HUDEP-2 (cell line): ENCODE measurements around the gene TICAM1.
"Not testable (repeated sequence)": the region's sequence is repeated elsewhere in the genome, so short reads cannot be mapped to it uniquely, and the experiment has no call there.

Source experiments
- DNase-seq, 76 experiments: peaks; one replicate each; lab custom pipeline; 2025; ENCODE audit not compliant: unreplicated experiment in 76 of 76; lab: John Stamatoyannopoulos, UW

Gene TICAM1

DNA sequence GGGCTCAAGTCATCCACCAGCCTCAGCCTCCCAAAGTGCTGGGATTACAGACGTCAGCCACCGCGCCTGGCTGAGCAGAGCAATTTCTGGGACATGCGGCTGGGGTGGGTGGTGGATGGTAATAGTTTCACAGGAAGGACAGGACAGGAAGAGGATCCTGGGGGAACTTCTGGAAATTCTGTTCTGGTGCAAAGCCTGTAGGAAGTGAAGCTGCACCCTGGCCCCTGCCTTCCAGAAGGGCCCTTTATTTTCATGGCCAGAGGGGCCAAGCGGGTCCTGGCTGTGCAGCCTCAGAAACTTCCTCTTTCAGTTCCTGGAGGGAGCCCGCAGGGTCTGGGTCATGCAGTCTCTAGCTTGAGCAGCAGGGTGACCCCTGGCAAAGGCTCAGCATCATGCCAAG, 24.3 kb downstream of the TICAM1 start:
- no peak for DNase-seq

DNA sequence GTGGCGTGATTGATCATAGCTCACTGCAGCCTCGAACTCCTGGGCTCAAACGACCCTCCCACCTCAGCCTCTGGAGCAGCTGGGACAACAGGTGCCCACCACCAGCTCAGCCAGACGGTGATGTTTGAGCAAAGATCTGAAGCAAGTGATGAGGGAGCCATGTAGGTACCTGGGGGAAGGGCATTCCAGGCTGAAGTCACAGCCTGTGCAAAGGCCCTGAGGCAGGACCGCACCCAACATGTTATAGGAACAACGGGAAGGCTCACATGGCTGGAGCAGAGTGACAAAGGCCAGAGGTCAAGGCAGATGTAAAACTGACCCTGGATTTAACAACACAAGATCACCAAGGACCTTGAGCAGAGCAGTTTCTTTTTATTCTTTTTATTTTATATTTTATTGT, 25.1 kb downstream of the TICAM1 start:
- no peak for DNase-seq

DNA sequence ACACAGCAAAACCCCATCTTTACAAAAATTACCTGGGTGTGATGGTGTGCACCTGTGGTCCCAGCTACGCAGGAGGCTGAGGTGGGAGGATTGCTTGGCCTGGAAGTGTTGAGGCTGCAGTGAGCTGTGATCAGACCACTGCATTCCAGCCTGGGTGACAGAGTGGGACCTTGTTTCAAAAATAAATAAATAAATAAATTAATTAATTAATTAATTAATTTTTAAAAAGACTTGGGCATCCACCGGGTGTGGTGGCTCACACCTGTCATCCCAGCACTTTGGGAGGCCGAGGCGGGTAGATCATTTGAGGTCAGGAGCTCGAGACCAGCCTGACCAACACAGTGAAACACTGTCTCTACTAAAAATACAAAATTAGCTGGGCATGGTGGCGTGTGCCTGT, 26.4 kb downstream of the TICAM1 start:
- DNase-seq: not testable (repeated sequence)

DNA sequence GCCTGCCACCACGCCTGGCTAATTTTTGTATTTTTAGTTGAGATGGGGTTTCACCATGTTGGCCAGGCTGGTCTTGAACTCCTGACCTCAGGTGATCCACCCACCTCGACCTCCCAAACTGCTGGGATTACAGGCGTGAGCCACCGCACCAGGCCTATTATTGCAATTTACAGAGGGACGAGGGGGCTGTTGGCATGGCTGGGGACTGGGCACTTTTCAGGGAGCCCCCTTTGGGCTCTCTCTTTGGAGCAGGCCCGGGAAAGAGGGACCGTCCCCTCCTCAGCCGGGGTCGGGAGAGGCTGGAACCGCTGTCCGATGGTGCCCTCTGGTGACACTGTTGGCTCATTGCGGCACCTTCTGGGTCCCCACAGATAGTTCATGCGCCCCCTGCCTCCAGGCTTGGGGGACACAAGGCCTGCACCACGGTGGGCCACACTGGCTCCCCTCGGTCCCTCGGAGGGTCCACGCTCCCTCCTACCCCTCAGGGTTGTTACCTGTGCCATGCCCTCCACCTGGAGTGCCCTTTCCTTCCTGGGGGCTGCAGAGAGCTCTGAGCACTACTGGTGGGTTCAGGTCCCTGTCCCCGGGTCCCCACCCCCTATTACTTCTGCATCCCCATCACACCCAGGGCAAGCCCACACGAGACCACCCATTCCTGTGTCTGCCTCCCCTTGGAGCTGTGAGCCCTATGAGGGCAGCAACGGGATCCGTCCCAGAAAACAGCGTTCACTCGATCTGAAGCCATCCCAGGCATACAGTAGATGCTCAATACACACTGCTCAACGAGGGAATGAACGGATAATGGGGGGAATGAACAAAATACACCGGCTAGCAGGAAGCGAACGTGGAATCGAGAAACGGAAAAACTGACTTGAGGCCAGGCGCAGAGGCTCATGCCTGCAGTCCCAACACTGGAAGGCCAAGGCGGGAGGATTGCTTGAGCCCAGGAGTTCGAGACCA, 27.5 kb downstream of the TICAM1 start:
- DNase-seq: peak in 50 of 76 experiments; percentile 9 to 65 (median 40)

- DNase-seq: no peak
These were observed 28.8 kb downstream of the TICAM1 start for GRCh38 chr19:4802711-4803110.

- no peak for DNase-seq
These were observed 30.4 kb downstream of the TICAM1 start for GRCh38 chr19:4801085-4801619.

DNA sequence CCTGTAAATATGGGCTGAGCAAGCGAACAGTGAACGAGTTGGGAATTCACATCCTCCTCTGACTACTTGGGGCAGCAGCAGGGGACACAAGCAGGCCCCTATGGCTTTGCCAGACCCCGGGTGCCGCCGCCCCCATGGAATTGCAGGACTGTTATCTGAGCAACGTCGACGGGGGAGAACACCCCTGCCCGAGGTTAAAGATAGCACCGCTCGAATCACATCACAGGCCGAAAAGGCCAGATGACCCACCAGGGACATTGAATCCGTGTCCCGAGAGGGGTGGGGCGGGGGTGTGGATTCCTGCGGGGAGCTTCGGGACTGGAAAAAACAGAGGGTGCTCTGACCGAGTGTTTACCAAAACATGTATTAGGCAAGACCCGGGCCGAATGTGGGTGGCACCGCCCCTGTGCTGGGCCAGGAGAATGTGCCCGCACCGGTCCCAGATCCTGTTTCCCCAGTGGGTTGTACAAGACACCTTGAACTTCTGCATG, 30.9 kb downstream of the TICAM1 start:
- DNase-seq: no peak

- no peak for DNase-seq
These were observed 36.1 kb downstream of the TICAM1 start for GRCh38 chr19:4795400-4795799.

DNA sequence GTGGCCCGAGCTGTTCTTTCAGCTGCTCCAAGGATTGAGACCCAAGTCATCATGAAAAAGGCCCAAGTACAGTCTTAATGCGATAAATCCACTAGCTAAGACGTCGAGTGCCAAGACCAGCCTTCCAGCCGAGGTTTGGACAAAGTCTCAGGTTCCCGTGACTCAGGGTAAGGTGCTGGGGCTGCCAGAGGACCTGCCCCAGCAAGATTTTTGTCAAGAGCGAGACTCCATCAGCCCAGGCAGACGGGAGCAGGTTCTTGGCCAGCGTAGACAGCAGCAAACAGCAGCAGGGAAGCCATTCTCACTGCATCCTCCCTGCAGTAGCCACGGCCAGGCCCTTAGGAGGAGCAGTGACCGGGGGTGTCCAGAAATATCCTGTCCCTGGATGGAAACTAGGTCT, 36.5 kb downstream of the TICAM1 start:
- no peak for DNase-seq

DNA sequence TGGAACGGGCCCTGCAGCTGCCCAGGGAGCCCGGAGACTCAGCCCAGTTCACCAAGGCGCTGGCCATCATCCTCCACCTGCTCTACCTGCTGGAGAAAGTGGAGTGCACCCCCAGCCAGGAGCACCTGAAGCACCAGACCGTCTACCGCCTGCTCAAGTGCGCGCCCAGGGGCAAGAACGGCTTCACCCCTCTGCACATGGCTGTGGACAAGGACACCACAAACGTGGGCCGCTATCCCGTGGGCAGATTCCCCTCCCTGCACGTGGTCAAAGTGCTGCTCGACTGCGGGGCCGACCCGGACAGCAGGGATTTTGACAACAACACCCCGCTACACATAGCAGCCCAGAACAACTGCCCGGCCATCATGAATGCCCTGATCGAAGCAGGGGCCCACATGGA, 38.2 kb downstream of the TICAM1 start:
- DNase-seq: not testable (repeated sequence)

GRCh38 chr19:4792866-4793195, 38.7 kb downstream of the TICAM1 start:
- not testable (repeated sequence) for DNase-seq

- peak in 7 of 76 experiments; percentile 11 to 42 (median 29) for DNase-seq
These were observed 39.3 kb downstream of the TICAM1 start for GRCh38 chr19:4792019-4792865.

GRCh38 chr19:4791183-4792018, 40.1 kb downstream of the TICAM1 start, which contains the start of gene FEM1A:
Gene FEM1A, plus strand, starts transcription at chr19:4791734. Its CDS starts 121 bp downstream, at chr19:4791855.
- peak; percentile 85 to 100 (median 100) for DNase-seq

- DNase-seq: not testable (repeated sequence)
These were observed 45.0 kb downstream of the TICAM1 start for GRCh38 chr19:4786412-4787016.

GRCh38 chr19:4781801-4782200, 49.7 kb downstream of the TICAM1 start:
- no peak for DNase-seq

GRCh38 chr19:4780860-4781259, 50.7 kb downstream of the TICAM1 start:
- no peak for DNase-seq

GRCh38 chr19:4778124-4778523, 53.4 kb downstream of the TICAM1 start:
- DNase-seq: not testable (repeated sequence)

DNA sequence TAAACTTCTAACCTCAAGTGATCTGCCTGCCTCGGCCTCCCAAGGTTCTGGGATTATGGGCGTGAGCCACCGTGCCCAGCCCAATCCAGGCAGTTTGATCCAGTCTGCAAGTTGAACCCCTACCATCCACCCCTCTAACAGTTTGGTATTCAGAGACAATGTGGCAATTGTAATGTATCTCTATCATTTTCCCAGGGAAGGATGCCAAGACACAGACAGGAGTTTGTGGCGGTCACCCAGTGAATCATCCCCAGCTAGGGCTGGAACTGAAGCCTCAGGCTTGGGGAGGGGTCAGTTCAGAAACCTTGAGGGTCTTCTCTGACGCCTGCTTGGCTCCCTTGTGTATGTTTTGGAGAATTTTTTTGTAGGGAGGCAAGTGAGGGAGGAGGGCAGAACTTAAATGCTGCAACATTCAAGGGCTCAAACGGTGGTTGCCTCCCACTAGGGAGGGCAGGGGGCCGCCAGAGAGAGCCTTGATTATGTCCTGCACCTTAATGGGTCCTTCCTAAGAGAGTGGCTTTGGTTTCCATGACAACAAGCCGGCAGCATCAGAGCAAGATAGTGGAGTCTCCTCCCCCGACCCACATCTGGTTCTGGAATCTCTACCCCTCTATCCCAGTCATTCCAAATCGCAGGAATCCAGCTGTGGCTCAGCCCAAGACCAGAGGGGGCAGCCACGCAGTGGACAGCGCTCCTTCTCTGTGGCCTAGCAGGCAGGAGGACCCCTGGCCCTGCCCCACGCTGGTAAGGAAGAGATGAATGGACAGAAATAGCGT, 54.9 kb downstream of the TICAM1 start:
- no peak for DNase-seq

DNA sequence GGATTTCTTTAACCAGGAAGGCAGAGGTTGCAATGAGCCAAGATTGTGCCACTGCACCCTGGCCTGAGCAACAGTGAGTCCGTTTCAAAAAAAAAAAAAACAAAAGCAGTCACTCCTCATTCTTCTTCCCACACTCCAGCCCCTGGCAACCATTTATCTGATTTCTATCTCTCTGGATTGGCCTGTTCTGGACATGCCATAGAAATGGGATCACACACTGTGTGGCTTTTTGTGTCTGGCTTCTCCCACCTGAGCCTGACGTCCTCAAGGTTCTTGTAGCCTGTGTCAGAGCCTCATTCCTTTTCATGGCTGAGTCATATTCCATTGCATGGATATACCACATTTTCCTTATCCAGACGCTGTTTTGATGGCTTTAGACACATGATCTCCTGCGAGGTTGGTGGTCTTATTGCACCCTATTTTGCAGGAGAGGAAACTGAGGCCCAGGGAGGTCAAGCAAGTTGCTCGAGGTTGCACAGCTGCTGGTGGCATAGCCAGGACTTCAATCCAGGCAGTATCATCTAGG, 55.8 kb downstream of the TICAM1 start:
- DNase-seq: no peak
